Fibroblast of the aortic adventitia (primary cell): Measurements from ENCODE around the gene OPCML. TPM values are rescaled to one million over a fixed set of nuclear protein-coding genes. Genes with fewer than 3 reads are reported as not detected.

Experiments used
- DNase-seq: peaks from one replicate; pipeline ENCODE4 v3.0.0-alpha.2; 2010; ENCODE audit warnings: low read depth
- H3K4me3 ChIP-seq: 2 replicates; pipeline ENCODE4 v1.5.1; 2011; ENCODE audit warnings: low read depth, mild to moderate bottlenecking, control low read depth, low read length, moderate library complexity
- CTCF ChIP-seq: IDR thresholded peaks from 2 replicates; pipeline ENCODE4 v1.5.1; 2011; ENCODE audit warnings: mild to moderate bottlenecking, low read length, control low read depth, inconsistent platforms; ENCODE audit not compliant: insufficient read depth
- total RNA-seq: library from RNA; depleted of rRNA; stranded (reverse); fragments of >200 nt; gene quantifications from 2 replicates; pipeline ENCODE4 v1.2.3, GENCODE V29; 2012; ENCODE audit warnings: low replicate concordance

The OPCML gene
- total RNA-seq, 1 donor: 0.18 TPM

- no peak for TF ChIP-seq CTCF
- no peak for DNase-seq
- H3K4me3 ChIP-seq: no peak overlapping the region
Measured at GRCh38 chr11:132983641-132983978, 548.7 kb downstream of the OPCML start.

- no peak for TF ChIP-seq CTCF
- H3K4me3 ChIP-seq: no peak overlapping the region
- no peak for DNase-seq
Measured at GRCh38 chr11:132982772-132983640, 549.3 kb downstream of the OPCML start.

GRCh38 chr11:132981131-132981956 is 551.0 kb downstream of the OPCML start:
- DNase-seq: no peak
- no peak overlapping the region for H3K4me3 ChIP-seq
- TF ChIP-seq CTCF: no peak

GRCh38 chr11:132980670-132981069 is 551.6 kb downstream of the OPCML start:
- TF ChIP-seq CTCF: no peak

GRCh38 chr11:132977746-132978145 is 554.6 kb downstream of the OPCML start:
- no peak for DNase-seq
- no peak for TF ChIP-seq CTCF
- no peak overlapping the region for H3K4me3 ChIP-seq

More at GRCh38 chr11:132980670-132981069, 551.6 kb downstream of the OPCML start:
- DNase-seq: no peak
- H3K4me3 ChIP-seq: no peak overlapping the region

GRCh38 chr11:132977241-132977640 is 555.1 kb downstream of the OPCML start:
- TF ChIP-seq CTCF: no peak
- no peak for DNase-seq
- H3K4me3 ChIP-seq: no peak overlapping the region
